Renal cortex interstitium (tissue), 15 donors: ENCODE results near the gene SOX1. TPM values are rescaled to one million over a fixed set of nuclear protein-coding genes. Genes with fewer than 3 reads are reported as not detected.

Experiments
- DNase-seq, 11 donors: peaks; one replicate each; pipeline ENCODE4 v3.0.0-alpha.2; 2013; ENCODE audit warnings: low read depth in 9 of 11, low spot score in 4 of 11; ENCODE audit errors: extremely low read depth in 1 of 11
- long read RNA-seq, 16 experiments: transcript quantifications; one replicate each; lab custom pipeline, GENCODE V29; 2026
- polyA plus RNA-seq, 3 donors: library from polyadenylated mRNA; unstranded; fragments of 120-200 nt; gene quantifications; one replicate each; pipeline ENCODE4 v1.2.1, GENCODE V29; 2013; ENCODE audit not compliant: insufficient read length in 3 of 3

SOX1 gene
- not detected for polyA plus RNA-seq
- long read RNA-seq, donor 1: 0 reads
- long read RNA-seq, donor 2: 0 reads
- long read RNA-seq, donor 3: 0 reads
- long read RNA-seq, donor 4: 0 reads
- long read RNA-seq, donor 5: 0 reads
- long read RNA-seq, donor 6: 0 reads
- long read RNA-seq, donor 7: 0 reads
- long read RNA-seq, donor 8: 0 reads
- long read RNA-seq, donor 9: 0 reads
- long read RNA-seq, donor 10: 0 reads
- long read RNA-seq, donor 11: 0 reads
- long read RNA-seq, donor 12: 0 reads
- long read RNA-seq, donor 13: 0 reads
- long read RNA-seq, donor 14: 0 reads
- long read RNA-seq, donor 15: 0 reads
- long read RNA-seq, donor 16: 0 reads

DNA sequence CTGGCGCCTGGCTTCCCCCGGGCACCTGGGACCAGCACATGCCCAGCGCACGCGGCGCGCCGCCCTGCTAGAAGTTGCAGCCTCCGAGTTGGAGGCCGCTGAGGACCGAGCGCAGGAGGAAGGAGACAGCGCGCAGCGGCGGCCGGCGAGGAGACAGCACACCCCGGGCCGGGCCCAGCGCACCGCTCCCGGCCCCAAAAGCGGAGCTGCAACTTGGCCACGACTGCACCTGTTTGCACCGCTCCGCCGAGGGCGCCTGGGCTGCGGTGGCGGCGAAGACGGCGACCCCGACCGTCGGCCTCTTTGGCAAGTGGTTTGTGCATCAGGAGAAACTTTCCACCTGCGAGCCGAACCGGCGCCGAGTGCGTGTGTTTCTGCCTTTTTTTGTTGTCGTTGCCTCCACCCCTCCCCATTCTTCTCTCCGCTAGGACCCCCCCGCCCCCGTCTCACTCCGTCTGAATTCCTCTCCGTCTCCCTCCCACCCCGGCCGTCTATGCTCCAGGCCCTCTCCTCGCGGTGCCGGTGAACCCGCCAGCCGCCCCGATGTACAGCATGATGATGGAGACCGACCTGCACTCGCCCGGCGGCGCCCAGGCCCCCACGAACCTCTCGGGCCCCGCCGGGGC is at the start of gene SOX1:
Gene SOX1 (plus strand): TSS at position 34 of the 626 bp plus-strand sequence. CDS start 510 bp downstream, at position 544.
- no peak for DNase-seq

DNA sequence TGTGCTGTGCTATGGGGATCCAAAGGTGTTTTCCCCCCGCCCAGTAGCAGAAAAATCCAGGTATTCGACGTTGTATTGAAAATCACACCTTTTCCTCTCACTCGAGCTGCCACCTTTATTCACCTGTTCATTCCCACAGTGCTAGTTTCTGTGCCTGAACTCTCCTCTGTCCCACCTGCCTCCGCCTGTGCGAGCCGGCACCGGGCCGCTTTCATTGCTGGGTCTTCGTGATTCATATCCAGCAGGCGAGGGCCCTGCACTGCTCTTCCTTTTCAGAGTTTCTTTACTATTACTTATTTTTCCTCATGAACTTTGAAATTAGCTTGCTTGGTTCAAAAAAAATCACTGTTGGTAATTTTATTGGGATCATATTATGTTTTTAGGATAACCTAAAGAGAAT is 42.4 kb upstream of the SOX1 start:
- no peak for DNase-seq

DNA sequence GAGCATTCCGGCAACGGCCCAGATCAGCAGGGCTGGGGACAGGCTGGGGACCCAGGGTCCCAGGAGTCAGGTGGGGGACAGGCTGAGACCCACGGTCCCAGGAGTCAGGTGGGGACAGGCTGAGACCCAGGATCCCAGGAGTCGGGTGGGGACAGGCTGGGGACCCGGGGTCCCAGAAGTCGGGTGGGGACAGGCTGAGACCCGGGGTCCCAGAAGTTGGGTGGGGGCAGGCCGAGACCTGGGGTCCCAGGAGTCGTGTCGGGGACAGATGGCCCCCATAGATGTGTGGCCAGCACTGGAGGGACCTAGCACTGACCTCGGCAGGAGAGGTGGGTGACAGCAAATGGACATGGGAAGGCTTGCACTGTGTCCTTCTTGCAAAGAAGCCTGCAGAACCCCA is 39.7 kb upstream of the SOX1 start:
- DNase-seq: no peak

DNA sequence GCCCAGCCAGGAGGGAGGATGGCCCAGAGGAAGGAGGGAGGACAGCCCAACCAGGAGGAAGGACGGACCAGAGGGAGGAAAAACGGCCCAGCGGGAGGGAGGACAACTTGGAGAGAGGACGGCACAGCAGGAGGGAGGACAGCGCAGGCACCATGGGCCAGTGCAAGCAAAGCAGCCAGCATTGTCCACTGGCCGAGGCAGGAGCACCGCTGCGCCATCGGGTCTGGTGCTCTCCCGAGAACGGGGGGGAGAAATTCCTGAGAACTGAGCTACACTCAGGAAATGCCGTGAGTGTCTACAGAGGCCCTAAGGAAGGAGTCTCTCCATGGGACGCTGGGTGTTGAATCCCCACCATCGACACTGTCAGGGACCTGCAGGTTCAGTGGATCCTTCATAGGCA is 38.5 kb upstream of the SOX1 start:
- DNase-seq: no peak

DNA sequence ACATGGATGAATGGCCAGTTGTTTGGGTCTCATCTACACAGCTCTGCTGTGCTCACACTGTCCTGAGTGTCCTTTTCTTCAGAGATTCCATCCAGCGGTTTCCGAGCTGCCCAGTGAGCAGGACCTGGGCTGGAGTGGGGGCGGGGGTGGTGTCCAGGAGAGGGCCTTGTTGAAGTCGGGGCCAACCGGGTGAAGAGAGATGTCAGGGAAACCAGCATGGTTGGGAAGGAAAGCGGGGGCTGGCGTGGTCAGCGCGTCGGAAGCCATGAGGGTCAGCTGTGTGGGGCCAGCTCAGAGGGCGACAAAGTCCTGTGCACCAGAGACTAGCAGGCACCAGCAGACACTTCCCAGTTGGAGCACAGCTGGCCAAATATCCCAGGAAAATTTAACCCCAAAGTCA is 37.8 kb upstream of the SOX1 start:
- DNase-seq: no peak

DNA sequence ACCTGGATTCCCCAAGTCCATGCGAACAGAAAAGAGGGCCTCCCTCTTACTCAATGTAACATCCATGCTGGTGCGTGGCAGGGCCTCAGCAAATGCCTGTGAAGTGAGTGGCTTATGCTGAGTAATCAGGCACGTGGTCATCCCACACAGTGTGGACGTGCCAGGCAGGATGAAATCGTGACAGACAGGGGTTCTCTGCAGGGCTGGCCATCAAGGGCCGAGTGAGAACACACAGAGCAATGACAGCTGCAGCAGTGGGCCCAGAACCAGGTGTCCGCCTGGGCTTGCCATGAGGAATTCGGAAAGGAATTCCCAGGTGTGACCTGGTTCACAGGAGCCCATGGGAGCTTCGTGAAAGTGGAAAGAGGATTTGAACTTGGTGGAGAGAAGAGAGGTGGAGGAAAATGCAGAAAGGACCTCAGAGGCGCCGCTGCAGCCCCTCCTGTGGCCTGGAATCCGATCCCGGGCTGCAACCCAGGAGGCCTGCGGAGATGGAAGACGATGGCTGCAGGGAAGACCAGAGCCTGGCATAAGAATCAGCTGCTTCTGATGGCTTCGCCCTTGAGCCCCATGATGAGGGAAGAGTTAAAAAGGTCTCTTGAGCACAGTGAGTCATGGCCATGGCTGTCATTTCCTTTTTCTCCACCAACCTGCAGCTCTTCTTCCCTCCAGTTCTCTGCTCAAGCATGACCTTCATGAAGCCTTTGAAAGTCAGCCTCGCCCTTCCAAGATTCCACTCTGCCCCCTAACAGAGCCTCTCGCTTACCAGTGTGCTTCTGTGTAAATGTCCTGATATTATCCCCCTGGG is 34.6 kb upstream of the SOX1 start:
- DNase-seq: no peak

DNA sequence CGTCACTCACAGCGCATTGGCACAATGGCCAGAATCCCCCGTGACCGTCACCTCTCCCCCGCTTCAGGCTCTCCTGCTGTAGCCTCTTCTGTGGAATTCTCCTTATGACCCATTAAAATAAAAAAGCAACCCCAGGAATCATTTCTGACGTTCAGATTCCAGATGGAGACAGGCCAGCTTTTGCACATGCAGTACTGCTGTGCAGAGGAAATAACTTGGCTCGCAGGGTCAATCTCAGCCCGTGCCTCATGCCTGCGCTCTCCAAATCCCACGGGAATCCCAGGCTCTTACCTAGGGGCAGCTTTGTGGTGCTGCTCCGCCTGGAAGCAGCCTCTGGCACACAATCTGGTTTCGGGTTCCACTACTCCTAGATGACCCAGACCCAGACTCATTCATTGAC is 32.7 kb upstream of the SOX1 start:
- no peak for DNase-seq

DNA sequence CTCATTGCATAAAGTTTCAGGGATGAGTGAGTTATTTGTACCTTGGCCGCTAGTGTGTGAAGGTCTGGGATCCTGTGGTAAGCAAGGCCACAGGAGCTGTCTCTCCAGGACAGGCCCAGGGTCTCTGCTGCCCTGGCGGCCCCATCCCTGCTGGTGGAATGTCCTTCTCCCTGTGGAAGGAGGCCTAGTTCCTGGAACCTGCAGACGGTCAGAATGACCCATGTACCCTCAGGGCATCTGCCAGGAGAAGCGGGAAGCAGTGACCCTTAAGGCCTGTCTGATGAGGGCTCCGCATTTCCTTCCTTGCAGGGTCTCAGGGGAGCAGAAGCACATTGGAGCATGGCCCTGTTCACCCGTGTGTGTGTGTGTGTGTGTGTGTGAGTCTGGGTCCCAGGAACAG is 32.1 kb upstream of the SOX1 start:
- DNase-seq: no peak

DNA sequence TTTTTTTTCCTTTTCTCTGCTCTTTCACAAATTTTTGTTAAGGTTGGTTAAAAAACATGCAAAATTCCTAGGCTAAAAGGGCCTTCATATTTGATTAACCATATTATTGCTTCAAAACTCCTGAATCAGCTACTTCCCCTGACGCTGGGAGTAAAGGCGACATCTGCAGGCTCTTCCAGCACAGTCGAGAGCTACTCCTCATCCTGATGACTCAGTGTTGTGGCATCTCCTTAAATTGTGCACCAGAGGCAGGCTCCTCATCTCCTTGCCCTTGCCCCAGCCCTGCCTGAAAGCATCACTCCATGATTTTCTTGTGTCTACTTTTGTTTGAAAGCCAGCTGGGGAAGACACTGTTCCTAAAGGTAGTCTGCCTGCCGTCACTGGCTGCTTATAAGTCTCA is 24.5 kb upstream of the SOX1 start:
- no peak for DNase-seq

DNA sequence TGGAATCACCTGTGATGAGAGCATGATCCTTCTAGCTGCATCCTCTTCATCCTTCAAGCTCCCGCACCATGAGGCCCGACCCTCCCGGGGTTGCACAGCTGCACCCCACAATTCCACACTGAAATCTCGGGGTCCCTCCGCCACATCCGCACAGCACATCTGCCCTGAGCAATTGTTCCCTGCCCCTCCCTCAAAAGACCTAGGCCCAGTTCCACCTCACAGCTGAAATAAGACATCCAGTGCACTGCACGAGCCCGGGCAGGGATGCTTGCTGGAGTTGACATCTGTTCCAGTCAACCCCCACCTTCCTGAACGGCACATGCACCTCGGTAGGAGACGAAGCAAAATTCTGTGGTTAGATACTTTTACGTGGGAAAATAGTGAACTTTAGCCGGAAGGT is 14.7 kb upstream of the SOX1 start:
- DNase-seq: no peak

DNA sequence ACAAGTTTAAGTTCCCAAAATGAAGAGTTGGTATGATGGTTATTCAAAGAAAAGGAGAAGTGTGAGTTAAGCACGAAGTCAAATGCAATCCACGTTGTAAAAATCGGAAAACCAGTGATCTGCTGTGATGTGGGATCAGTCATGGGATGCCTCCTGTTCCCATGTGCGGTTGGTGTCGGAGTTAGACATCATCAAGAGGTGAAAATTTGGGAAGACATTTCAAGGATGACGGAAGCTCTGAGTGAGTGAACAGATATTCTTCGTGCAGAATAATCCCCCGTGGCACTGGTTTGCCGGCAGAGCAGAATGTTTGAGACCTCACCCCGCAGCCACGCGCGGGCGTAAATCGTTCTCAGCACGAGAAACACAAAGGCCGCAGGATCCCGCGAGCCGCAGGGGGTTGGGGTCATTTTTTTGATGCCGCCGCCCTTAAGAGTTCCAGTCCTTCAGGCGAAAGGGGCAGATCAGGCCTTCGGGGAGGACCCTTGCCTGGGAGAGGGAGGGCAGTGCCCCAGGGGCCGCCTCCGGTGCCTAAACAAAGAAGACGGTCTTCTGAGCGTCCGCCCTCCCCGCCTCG is 13.7 kb upstream of the SOX1 start:
- DNase-seq: no peak

DNA sequence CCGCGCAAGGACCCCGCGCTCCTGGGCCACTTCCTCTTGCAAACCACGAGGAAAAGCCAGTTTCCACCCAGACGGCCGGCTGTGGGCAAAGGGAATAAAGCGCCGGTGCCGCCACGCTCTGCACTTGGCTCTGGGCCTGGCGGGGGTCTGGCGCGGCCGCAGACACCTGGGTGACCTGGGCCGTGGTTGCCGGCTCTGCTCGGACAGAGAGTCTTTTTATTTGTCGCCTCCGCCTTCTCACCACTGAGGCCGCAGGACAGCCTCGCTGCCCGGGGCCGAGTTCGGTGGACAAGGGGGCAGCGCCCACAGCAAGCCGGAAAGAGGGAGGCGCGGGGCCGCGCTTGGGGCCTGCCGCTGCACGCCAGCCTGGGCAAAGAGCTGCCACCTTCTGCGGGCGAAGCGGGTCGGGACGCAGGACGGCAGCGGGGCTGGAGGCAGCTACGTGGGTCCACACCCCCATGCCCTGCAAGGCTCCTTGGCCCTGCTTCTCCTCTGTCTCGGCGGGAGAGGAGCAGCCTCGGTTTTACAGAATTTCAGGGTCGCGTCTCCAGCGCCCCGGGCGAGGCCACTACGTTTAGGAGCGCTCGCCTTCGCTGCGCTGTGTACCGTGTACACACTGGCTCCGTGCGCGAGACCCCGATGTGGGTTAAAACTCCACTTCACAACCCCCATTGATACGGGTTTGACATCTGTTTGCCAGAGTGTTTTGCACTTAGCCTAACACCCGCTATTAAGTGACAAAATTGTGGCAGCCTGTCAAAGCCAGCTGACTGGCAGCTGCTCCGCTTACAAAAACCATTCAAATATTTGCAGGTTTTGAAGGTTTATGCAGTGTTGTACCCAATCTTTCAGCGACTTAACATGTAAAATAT is 13.0 kb upstream of the SOX1 start:
- no peak for DNase-seq

DNA sequence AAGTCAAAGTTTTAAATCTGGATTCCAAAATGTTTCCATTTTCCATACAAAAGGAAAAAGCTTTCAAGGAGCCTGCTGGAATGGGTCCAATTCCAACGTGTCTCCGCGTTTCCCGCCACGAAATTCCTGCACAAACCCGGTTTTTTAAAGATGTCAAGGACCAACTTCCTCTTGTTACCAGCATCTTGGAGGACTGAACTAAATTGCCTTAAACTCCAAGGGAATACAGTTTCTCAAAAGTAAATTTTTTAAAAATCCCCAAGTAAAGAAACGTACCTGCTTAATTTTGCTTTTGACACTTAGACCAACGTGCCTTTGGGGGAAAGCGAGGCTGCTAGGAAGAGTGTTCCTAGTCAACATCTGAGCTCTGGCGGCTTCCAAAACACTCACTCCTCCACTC is 12.3 kb upstream of the SOX1 start:
- no peak for DNase-seq

DNA sequence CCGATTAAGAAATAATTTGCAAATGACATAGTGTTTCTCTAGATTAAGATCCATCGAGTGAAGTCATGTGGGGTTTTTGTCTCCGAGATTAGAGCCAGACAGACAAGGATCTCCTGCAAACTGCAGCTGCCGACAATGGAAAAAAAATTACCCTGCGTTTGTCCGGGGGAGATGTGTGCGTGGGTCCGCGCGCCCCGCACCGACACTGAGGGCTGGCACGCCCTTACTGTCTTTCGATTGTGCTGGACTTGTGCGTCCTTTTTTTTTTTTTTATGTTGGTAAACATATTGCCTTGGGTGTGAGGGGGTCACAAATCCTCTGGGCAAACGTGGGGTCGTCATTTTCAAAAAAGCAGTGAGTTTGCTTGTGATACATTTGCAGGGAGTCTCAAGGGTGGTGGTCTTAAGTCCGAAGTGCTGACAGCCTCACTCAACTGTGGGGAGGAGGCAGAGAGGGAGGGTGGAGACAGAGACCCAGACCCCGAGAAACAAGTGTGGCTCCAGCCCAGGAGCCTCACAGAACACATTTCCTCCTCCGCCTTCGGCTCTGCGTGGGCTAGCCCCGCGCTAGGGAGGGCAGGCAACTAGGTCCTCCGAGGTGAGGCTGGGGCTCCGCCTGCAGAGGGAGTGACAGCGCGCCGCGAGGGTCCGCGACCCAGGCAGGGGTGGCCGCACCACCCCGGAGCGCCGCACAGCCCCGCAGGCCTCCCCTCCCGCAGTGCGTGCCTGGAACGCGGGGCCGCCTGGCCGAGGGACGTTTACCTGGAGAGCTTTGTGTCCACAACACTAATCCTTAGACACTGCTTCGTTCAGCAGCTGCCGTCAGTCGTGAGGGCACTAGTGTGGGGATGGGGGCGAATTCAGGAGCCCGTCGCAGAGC is 11.7 kb upstream of the SOX1 start:
- DNase-seq: no peak

DNA sequence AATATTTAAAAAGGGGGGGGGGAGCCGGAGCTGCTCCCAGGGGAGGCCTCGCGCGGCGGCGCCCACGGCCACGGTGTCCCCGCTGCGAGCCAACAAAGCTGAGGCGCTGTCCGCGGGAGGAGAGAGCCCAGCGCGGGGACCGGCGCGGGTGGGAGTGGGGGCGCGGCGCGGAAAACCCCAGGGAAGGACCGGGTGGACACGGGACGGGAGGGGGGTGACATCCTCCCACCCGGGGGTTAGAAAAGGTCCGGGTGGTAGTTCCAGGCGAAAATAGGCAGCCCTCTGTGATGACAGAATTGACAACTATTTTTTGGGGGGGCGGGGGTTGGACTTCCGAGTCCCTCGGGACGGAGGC is 11.1 kb upstream of the SOX1 start:
- DNase-seq: no peak

DNA sequence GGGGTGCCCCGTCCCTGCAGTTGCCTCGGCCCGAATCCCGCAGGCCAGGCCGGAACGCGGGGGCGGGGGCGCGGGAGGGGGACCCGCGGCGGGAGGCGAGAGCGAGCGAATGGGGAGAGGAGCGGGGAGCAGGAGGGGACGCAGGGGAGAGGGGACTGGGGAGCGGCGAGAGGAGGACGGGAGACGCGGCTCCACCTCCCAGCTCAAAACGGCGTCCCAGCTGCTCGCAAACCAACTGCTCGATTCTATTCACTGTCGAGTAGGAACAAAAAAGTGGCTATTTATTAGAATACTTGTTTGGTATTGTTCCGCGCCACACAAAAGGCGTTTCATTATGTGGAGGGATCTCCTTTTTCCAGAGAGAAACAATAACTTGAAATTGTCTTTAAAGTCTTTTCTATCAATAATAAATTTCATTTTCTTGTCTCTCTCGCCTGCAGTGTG is 10.6 kb upstream of the SOX1 start:
- no peak for DNase-seq

DNA sequence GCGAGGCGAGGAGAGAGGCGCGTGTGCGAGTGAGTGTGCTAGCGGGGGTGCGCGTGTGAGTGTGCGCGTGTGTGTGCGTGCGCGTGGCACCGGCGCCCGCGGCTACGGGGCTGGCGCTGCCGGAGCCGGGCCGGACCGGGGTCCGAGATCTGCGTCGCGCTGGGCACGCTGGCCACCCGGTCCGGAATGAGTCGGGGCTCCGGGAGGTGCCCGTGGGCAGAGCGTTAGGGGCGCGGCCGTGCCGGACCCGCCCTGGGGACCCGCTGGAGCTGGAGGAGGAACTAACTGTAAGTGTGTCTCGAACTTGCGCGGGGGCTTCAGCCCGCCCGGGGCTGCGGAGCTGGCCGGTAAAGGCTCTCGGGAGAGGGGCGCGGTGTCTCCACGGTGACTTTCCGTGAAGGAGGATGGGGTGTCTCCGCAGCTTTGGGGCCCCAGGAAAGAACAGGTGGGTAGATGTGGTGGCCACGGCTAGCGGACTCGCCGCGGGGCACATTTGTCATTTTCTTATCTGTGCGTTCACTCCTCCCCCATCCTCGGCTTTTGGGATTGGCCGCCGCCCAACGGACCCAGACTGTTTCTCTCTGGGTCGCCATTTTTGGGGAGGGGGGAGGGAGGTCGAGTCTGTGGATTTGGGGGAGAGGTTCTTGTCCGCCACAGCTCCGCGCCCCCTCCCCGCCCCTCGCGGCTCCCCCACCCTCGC is 10.1 kb upstream of the SOX1 start:
- no peak for DNase-seq

DNA sequence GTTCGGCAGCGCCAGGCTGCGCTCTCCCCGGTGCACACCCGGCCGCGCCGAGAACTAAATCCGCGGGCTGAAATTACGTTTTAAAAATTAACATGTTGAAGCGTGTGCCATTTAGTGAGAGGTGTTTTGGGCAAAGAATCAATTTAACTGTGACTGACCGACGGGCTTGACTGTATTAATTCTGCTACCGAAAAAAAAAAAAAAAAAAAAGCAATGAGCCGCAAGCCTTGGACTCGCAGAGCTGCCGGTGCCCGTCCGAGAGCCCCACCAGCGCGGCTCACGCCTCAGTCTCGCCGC is 9.6 kb upstream of the SOX1 start:
- no peak for DNase-seq
